Uterus (tissue), 4 donors: ENCODE results near the gene DTNA. TPM values are rescaled to one million over a fixed set of nuclear protein-coding genes. Genes with fewer than 3 reads are reported as not detected.
A peak's percentile ranks its signal among the peaks of the same experiment; 100 is the strongest.
"Not testable (repeated sequence)": the region's sequence is repeated elsewhere in the genome, so short reads cannot be mapped to it uniquely, and the experiment has no call there.

Experiments
- DNase-seq, 2 donors: peaks; one replicate each; pipeline ENCODE4 v3.0.0-alpha.2; 2019 to 2020
- H3K27ac ChIP-seq, 2 donors: fragments of 200-600 bp; sonication (generic); 1 replicate in 1 of 2; 2 replicates in 1 of 2; pipeline ENCODE4 v1.5.1; 2016 to 2018
- H3K27me3 ChIP-seq, 2 donors: fragments of 200-600 bp; sonication (generic); one replicate each; pipeline ENCODE4 v1.5.1; 2018 to 2019; ENCODE audit warnings: control low read depth in 1 of 2
- H3K36me3 ChIP-seq, 2 donors: fragments of 200-600 bp; sonication (generic); one replicate each; pipeline ENCODE4 v1.5.1; 2019; ENCODE audit warnings: control low read depth in 1 of 2
- H3K4me1 ChIP-seq, 2 donors: fragments of 200-600 bp; sonication (generic); one replicate each; pipeline ENCODE4 v1.5.1; 2018 to 2019; ENCODE audit warnings: control low read depth in 1 of 2
- H3K4me3 ChIP-seq, 2 donors: fragments of 200-600 bp; sonication (generic); 1 replicate in 1 of 2; 2 replicates in 1 of 2; pipeline ENCODE4 v1.5.1; 2018 to 2019; ENCODE audit warnings: mild to moderate bottlenecking in 1 of 2
- H3K9me3 ChIP-seq, 2 donors: fragments of 200-600 bp; sonication (generic); one replicate each; pipeline ENCODE4 v1.5.1; 2019; ENCODE audit warnings: control low read depth in 1 of 2
- CTCF ChIP-seq, 4 experiments: fragments of 200-600 bp in 2 of 4; fragments of 450-650 bp in 2 of 4; sonication (generic) in 2 of 4; IDR thresholded peaks; one replicate each; pipeline ENCODE4 v1.5.1; 2016 to 2019; ENCODE audit warnings: antibody characterized with exemption in 4 of 4, mild to moderate bottlenecking in 2 of 4, moderate library complexity in 1 of 4
- POLR2A ChIP-seq, 2 donors: fragments of 450-650 bp; IDR thresholded peaks; one replicate each; pipeline ENCODE4 v1.6.1; 2016; ENCODE audit warnings: antibody characterized with exemption in 2 of 2, mild to moderate bottlenecking in 1 of 2, moderate library complexity in 1 of 2
- intact Hi-C: fragments of 100-400 bp; cut with DNase I; formaldehyde crosslinking; loops from one replicate; pipeline ENCODE4 v1.15.1; 2023; ENCODE audit warnings: low total_unique reads
- total RNA-seq, 4 donors: library from RNA; depleted of rRNA in 3 of 4; stranded (reverse); fragments of >200 nt in 3 of 4; gene quantifications; one replicate each; pipeline versions ENCODE4 v1.1.0 to v1.2.4, GENCODE V29; 2014 to 2023
- donor health status: DM: yes; HTN: yes; CAD: no.

Gene DTNA
- total RNA-seq, 4 donors from 2014 or later, result 13.8 to 229 (median 43.0) TPM

- H3K4me1 ChIP-seq, result peaks cover 0 to 3% of the 10 kb centered on the region in 2 donors
- intact Hi-C loops, result no loop called here
- no peaks in the 10 kb centered on the region for H3K27me3 ChIP-seq
- no peaks in the 10 kb centered on the region for H3K36me3 ChIP-seq
- peak overlapping the region; percentile 40 to 71 for H3K27ac ChIP-seq
- DNase-seq, result no peak
- no peak overlapping the region for H3K4me3 ChIP-seq
- no peak for TF ChIP-seq POLR2A (IDR thresholded peaks at IDR 0.05)
- TF ChIP-seq CTCF (IDR thresholded peaks at IDR 0.05), result no peak
- H3K9me3 ChIP-seq, result no peaks in the 10 kb centered on the region
Observed at GRCh38 chr18:34729740-34730355, 19.8 kb downstream of the DTNA start.

GRCh38 chr18:34730774-34731173 is 20.7 kb downstream of the DTNA start:
- TF ChIP-seq CTCF (IDR thresholded peaks at IDR 0.05) (no peak), POLR2A (IDR thresholded peaks at IDR 0.05) (no peak)
- H3K27ac ChIP-seq, result peak overlapping the region; percentile 2 to 71
- no peaks in the 10 kb centered on the region for H3K27me3 ChIP-seq
- H3K4me1 ChIP-seq, result peaks cover 0 to 3% of the 10 kb centered on the region in 2 donors
- no peaks in the 10 kb centered on the region for H3K36me3 ChIP-seq
- no peak for DNase-seq
- H3K9me3 ChIP-seq, result no peaks in the 10 kb centered on the region
- no peak overlapping the region for H3K4me3 ChIP-seq
- intact Hi-C loops, result no loop called here

GRCh38 chr18:34734056-34734455 is 24.0 kb downstream of the DTNA start:
- TF ChIP-seq POLR2A (IDR thresholded peaks at IDR 0.05) (no peak), CTCF (IDR thresholded peaks at IDR 0.05) (no peak)

GRCh38 chr18:34734526-34734925 is 24.4 kb downstream of the DTNA start:
- H3K4me1 ChIP-seq, H3K36me3 ChIP-seq, H3K27me3 ChIP-seq, H3K4me3 ChIP-seq, DNase-seq, intact Hi-C loops, H3K9me3 ChIP-seq, H3K27ac ChIP-seq: not testable (repeated sequence)

More at GRCh38 chr18:34734056-34734455, 24.0 kb downstream of the DTNA start:
- Histone ChIP-seq H3K4me3 (no peak overlapping the region), H3K27ac (no peak overlapping the region), H3K36me3 (no peaks in the 10 kb centered on the region), H3K27me3 (no peaks in the 10 kb centered on the region), H3K4me1 (peaks cover 0 to 3% of the 10 kb centered on the region in 2 donors), H3K9me3 (no peaks in the 10 kb centered on the region)
- intact Hi-C loops, result no loop called here
- DNase-seq, result no peak

GRCh38 chr18:34738175-34738894 is 28.2 kb downstream of the DTNA start:
- no peaks in the 10 kb centered on the region for H3K9me3 ChIP-seq
- TF ChIP-seq CTCF (IDR thresholded peaks at IDR 0.05), result no peak
- no peak for TF ChIP-seq POLR2A (IDR thresholded peaks at IDR 0.05)
- no peaks in the 10 kb centered on the region for H3K4me1 ChIP-seq
- DNase-seq, result no peak
- no peaks in the 10 kb centered on the region for H3K27me3 ChIP-seq
- H3K4me3 ChIP-seq, result no peak overlapping the region
- no peaks in the 10 kb centered on the region for H3K36me3 ChIP-seq
- no peak overlapping the region for H3K27ac ChIP-seq
- intact Hi-C loops, result no loop called here
